Gastrocnemius medialis (tissue), 4 donors: ENCODE data around the gene PRKCE.

ENCODE experiments used
- POLR2A ChIP-seq, 2 donors: fragments of 450-650 bp; IDR thresholded peaks; one replicate each; pipeline ENCODE4 v1.6.1; 2017; ENCODE audit warnings: antibody characterized with exemption in 2 of 2, mild to moderate bottlenecking in 2 of 2, moderate library complexity in 2 of 2
- TF ChIP-seq, protein P1 (sequence below), 5 experiments: fragments of 450-650 bp in 3 of 5; fragments of 200-600 bp in 2 of 5; sonication (generic) in 2 of 5; IDR thresholded peaks in 4 of 5; conservative IDR thresholded peaks in 1 of 5; 1 replicate in 4 of 5; 2 replicates in 1 of 5; pipeline ENCODE4 v1.5.1; 2016 to 2019; ENCODE audit warnings: antibody characterized with exemption in 5 of 5, mild to moderate bottlenecking in 3 of 5, moderate library complexity in 3 of 5

DNA sequence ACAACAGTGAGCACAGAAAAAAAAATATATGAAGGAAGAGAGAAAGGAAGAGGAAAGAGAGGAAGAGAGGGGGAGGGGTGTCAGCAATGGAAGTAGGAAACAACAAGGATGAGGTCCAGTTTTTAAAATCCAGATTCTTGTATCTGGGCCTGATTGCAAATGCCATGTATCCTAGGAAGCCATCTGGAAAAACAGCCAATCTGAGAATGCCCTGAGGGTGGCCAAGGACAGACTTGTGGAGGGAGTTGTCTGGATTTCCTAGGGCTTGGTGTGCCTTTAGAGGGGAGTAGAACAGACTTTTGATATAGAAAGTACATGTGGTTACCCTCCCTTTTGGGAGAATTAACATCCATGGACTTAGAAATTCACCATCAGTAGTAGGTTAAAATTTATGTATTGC lies 47.1 kb downstream of the PRKCE start:
- TF ChIP-seq, protein P1, sequence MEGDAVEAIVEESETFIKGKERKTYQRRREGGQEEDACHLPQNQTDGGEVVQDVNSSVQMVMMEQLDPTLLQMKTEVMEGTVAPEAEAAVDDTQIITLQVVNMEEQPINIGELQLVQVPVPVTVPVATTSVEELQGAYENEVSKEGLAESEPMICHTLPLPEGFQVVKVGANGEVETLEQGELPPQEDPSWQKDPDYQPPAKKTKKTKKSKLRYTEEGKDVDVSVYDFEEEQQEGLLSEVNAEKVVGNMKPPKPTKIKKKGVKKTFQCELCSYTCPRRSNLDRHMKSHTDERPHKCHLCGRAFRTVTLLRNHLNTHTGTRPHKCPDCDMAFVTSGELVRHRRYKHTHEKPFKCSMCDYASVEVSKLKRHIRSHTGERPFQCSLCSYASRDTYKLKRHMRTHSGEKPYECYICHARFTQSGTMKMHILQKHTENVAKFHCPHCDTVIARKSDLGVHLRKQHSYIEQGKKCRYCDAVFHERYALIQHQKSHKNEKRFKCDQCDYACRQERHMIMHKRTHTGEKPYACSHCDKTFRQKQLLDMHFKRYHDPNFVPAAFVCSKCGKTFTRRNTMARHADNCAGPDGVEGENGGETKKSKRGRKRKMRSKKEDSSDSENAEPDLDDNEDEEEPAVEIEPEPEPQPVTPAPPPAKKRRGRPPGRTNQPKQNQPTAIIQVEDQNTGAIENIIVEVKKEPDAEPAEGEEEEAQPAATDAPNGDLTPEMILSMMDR (IDR thresholded peaks at IDR 0.05 in 4 of 5, conservative IDR thresholded peaks at IDR 0.05 in 1 of 5), result no peak
- TF ChIP-seq POLR2A (IDR thresholded peaks at IDR 0.05), result no peak
